ENCODE measurements around the gene MYL7.

The MYL7 gene

DNA sequence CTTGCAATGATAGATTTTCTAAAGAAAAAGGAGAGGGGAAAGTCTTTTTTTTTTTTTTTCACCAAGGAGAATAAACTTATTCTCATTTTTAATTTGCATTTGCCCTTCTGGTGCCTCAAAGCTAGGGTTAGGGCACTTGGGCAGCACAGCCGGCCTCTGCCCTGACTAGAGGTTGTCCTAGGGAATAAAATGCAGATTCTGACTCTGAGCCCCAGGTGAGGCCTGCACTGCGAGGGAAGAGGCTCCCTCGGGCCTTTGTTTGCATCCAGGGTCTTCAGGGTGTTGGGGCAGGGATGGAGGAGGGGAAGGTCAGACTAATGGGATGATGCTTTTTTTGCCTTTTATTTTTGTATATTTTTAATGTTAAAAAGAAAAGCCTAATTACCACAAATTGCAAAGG lies 7.8 kb downstream of the MYL7 start:
- H3K27me3 ChIP-seq (replicated peaks; ENCODE audit: insufficient read depth, low read length), result no peaks in the 10 kb centered on the region
- no peak overlapping the region for H3K9ac ChIP-seq (ENCODE audit: low read length)
- no peak for TF ChIP-seq EZH2 (optimal IDR thresholded peaks at IDR 0.05; ENCODE audit: low read depth, low read length)
- no peak for TF ChIP-seq EZH2phosphoT487 (IDR thresholded peaks at IDR 0.05; ENCODE audit: low read length)
- TF ChIP-seq, protein P1, sequence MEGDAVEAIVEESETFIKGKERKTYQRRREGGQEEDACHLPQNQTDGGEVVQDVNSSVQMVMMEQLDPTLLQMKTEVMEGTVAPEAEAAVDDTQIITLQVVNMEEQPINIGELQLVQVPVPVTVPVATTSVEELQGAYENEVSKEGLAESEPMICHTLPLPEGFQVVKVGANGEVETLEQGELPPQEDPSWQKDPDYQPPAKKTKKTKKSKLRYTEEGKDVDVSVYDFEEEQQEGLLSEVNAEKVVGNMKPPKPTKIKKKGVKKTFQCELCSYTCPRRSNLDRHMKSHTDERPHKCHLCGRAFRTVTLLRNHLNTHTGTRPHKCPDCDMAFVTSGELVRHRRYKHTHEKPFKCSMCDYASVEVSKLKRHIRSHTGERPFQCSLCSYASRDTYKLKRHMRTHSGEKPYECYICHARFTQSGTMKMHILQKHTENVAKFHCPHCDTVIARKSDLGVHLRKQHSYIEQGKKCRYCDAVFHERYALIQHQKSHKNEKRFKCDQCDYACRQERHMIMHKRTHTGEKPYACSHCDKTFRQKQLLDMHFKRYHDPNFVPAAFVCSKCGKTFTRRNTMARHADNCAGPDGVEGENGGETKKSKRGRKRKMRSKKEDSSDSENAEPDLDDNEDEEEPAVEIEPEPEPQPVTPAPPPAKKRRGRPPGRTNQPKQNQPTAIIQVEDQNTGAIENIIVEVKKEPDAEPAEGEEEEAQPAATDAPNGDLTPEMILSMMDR (IDR thresholded peaks at IDR 0.05; ENCODE audit: low read length), result no peak
- H3K36me3 ChIP-seq (replicated peaks; ENCODE audit: insufficient read depth, low read length), result no peaks in the 10 kb centered on the region
- H3K4me1 ChIP-seq (ENCODE audit: low read length), result no peaks in the 10 kb centered on the region
- no peaks in the 10 kb centered on the region for H3K9me2 ChIP-seq (replicated peaks; ENCODE audit: insufficient read depth, low read length)
- H3K4me2 ChIP-seq (ENCODE audit: low read depth, low read length), result no peak overlapping the region
- no peaks in the 10 kb centered on the region for H4K20me1 ChIP-seq (ENCODE audit: insufficient read depth, low read length)
- no peaks in the 10 kb centered on the region for H3K79me2 ChIP-seq (ENCODE audit: low read length)
- H3K4me3 ChIP-seq (ENCODE audit: low read length), result no peak overlapping the region
- H2AFZ ChIP-seq (ENCODE audit: low read length), result no peak overlapping the region
- H3K27ac ChIP-seq (ENCODE audit: low read length), result no peak overlapping the region
- no peak for DNase-seq
- H3K9me3 ChIP-seq (replicated peaks; ENCODE audit: insufficient read depth, low read length), result no peaks in the 10 kb centered on the region
- no peaks in the 10 kb centered on the region for H3F3A ChIP-seq (ENCODE audit: insufficient read depth, low read length)

DNA sequence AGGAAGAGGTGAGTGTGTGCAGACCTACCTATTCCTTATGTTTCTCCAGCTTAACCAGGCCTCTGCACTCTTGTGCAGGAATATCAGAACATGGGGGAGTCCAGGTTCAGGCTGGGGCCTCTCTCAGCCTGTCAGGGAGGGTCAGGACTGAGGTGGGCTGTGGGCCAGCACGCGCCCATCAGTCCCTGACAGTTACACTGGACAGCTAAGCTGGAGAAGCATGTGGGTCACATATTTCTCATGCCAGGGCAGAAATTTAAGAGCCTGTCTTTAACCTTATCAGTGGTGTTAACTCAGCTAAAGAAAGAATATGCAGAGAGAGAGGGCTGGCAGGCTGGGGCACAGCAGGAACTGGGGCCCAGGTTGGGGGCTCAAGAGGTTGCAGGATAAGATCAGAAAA lies 9.1 kb downstream of the MYL7 start:
- H2AFZ ChIP-seq (ENCODE audit: low read length), result no peak overlapping the region
- no peak overlapping the region for H3K9ac ChIP-seq (ENCODE audit: low read length)
- no peaks in the 10 kb centered on the region for H3K27me3 ChIP-seq (replicated peaks; ENCODE audit: insufficient read depth, low read length)
- no peak overlapping the region for H3K4me3 ChIP-seq (ENCODE audit: low read length)
- H3F3A ChIP-seq (ENCODE audit: insufficient read depth, low read length), result no peaks in the 10 kb centered on the region
- H3K79me2 ChIP-seq (ENCODE audit: low read length), result no peaks in the 10 kb centered on the region
- H3K4me1 ChIP-seq (ENCODE audit: low read length), result no peaks in the 10 kb centered on the region
- no peaks in the 10 kb centered on the region for H3K36me3 ChIP-seq (replicated peaks; ENCODE audit: insufficient read depth, low read length)
- no peaks in the 10 kb centered on the region for H4K20me1 ChIP-seq (ENCODE audit: insufficient read depth, low read length)
- no peak for DNase-seq
- no peak overlapping the region for H3K27ac ChIP-seq (ENCODE audit: low read length)
- H3K9me2 ChIP-seq (replicated peaks; ENCODE audit: insufficient read depth, low read length), result no peaks in the 10 kb centered on the region
- TF ChIP-seq EZH2phosphoT487 (IDR thresholded peaks at IDR 0.05; ENCODE audit: low read length) (no peak), EZH2 (optimal IDR thresholded peaks at IDR 0.05; ENCODE audit: low read depth, low read length) (no peak)
- TF ChIP-seq, protein P1 (IDR thresholded peaks at IDR 0.05; ENCODE audit: low read length), result no peak
- no peaks in the 10 kb centered on the region for H3K9me3 ChIP-seq (replicated peaks; ENCODE audit: insufficient read depth, low read length)
- no peak overlapping the region for H3K4me2 ChIP-seq (ENCODE audit: low read depth, low read length)

DNA sequence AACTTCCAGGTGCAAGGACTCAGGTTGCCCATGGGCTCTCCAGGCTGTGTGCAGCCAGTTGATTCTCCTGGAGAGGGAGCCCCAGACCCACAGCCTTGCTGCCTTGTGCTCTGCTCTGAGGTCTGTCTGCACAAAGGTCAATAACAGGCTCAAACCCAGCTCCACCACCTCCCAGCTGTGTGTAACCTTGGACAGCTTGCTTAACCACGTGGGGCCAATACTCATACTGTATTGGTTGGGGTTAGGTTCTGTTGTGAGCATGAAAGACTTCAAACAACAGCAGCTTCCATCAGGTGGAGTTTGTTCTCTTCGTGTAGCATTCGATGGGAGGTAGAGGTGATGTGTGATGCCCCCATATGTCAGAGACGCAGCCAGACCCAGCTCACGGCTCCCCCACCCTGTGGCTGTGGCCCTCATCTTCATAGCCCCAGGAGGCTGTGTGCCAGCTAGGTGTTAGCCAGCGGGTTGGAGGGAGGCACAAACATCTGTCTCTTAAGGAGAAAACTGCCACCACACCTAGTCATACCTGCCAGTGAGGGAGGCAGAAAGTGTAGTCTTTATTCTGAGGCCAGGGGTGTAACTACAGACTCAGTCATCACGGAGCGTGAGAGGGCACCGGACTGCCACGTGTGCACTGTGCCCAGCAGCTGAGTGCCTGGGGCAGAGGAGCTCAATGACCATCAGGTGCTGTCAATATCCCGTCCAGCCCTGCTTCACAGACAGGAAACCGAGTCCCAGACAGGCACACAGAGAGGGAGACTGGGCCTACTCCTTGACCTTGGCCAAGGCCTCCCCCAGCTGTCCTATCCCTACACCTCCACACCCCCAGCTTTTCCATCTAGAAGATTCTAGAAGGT lies 9.7 kb downstream of the MYL7 start:
- no peaks in the 10 kb centered on the region for H3K9me2 ChIP-seq (replicated peaks; ENCODE audit: insufficient read depth, low read length)
- no peaks in the 10 kb centered on the region for H3F3A ChIP-seq (ENCODE audit: insufficient read depth, low read length)
- no peak overlapping the region for H3K4me2 ChIP-seq (ENCODE audit: low read depth, low read length)
- H3K79me2 ChIP-seq (ENCODE audit: low read length), result no peaks in the 10 kb centered on the region
- no peaks in the 10 kb centered on the region for H3K27me3 ChIP-seq (replicated peaks; ENCODE audit: insufficient read depth, low read length)
- peak; percentile 31 for DNase-seq
- no peak for TF ChIP-seq EZH2 (optimal IDR thresholded peaks at IDR 0.05; ENCODE audit: low read depth, low read length)
- TF ChIP-seq EZH2phosphoT487 (IDR thresholded peaks at IDR 0.05; ENCODE audit: low read length), result no peak
- TF ChIP-seq, protein P1 (IDR thresholded peaks at IDR 0.05; ENCODE audit: low read length), result peak; percentile 21
- H3K36me3 ChIP-seq (replicated peaks; ENCODE audit: insufficient read depth, low read length), result no peaks in the 10 kb centered on the region
- no peaks in the 10 kb centered on the region for H3K9me3 ChIP-seq (replicated peaks; ENCODE audit: insufficient read depth, low read length)
- no peak overlapping the region for H2AFZ ChIP-seq (ENCODE audit: low read length)
- no peaks in the 10 kb centered on the region for H4K20me1 ChIP-seq (ENCODE audit: insufficient read depth, low read length)
- H3K27ac ChIP-seq (ENCODE audit: low read length), result no peak overlapping the region
- no peaks in the 10 kb centered on the region for H3K4me1 ChIP-seq (ENCODE audit: low read length)
- no peak overlapping the region for H3K4me3 ChIP-seq (ENCODE audit: low read length)
- no peak overlapping the region for H3K9ac ChIP-seq (ENCODE audit: low read length)

All from MM.1S (cell line).